Measurements from ENCODE around the gene TET3. TPM values are rescaled to one million over a fixed set of nuclear protein-coding genes. Genes with fewer than 3 reads are reported as not detected.
A peak's percentile ranks its signal among the peaks of the same experiment; 100 is the strongest.

The TET3 gene
- total RNA-seq, 2 experiments from 2014 or later, result 22.2 to 24.1 TPM

DNA sequence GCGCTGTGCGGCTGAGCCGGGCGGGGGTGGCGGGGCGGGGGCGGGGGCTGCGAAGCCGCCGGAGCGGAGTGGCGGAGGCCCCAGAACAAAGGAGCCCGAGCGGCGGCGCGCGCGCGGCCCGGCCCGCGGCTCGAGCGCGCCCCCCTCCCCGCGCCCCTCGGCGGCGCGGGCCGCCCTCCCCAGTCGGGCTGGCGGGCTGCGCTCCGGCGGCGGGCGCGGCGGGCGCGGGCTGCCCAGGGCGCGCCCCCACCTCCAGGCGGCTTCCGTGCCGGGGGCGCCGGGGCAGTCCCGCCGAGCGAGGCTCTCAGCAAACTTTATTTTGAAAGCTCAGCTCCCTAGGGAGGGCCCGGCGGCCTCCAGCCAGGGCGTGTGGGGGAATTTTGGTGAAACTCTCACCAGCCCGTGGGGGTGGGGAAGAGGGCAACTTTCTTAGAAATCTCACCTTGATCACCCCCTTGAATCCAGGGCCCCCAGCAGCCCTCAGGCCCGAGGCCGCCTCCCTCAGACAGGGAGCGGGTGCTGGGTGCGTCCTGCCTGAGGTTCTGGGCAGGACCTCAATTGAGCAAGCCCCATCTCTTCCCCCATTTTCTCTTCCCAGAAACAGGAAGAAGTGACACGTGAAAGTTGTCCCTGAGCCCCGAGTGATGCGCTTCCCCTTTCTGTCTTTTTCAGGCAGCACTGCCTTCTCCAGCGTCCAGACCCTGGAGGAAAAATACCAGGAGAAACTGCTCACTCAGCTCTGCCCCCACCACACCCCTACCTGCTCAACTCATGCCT is 786 bp downstream of the TET3 start:
- Mint-ChIP-seq H3K36me3 (ENCODE audit: low read depth) (peaks cover 25% of the 10 kb centered on the region), H3K4me1 (ENCODE audit: low read depth) (peaks cover 80% of the 10 kb centered on the region), H3K9me3 (peaks cover under 1% of the 10 kb centered on the region), H3K27me3 (no peaks in the 10 kb centered on the region), H3K27ac (peak overlapping the region; percentile 81), H3K4me3 (peak overlapping the region; percentile 84)
- Histone ChIP-seq H3K36me3 (ENCODE audit: insufficient read depth, low read length) (peaks cover 8% of the 10 kb centered on the region), H3K27ac (ENCODE audit: low read depth in 1 of 2, low read length in 2 of 2) (peak overlapping the region; percentile 64 to 71), H3K4me1 (ENCODE audit: insufficient read depth, low read length) (peaks cover 72% of the 10 kb centered on the region), H3K9me3 (ENCODE audit: control insufficient read depth in 1 of 2, insufficient read depth in 1 of 2, low read length in 2 of 2) (no peaks in the 10 kb centered on the region), H3K4me3 (ENCODE audit: low read length) (peak overlapping the region; percentile 80), H3K27me3 (ENCODE audit: control insufficient read depth in 1 of 2, insufficient read depth in 2 of 2, low read length in 2 of 2) (no peaks in the 10 kb centered on the region)
- intact Hi-C loops (cut with DNase I, micrococcal nuclease), result loop anchor here (1.0 to 10.0 kb wide), 8 partner anchors 13 to 161 kb away; partner anchors contain the start of genes DGUOK (in 2 of the 2) and STAMBP (in 2 of the 2)
- peak in 10 of 14 experiments; percentile 21 to 84 (median 38) for DNase-seq
- ChIA-PET POLR2A (interaction anchor here (1.0 to 4.4 kb wide), 11 partner anchors 10 to 193 kb away, joined by 3 to 36 read pairs (median 4); partner anchors contain the start of genes MOB1A and STAMBP), CTCF (no interaction called here)
- peak; percentile 39 for ATAC-seq (ENCODE audit: poor library complexity)
- TF ChIP-seq CTCF (IDR thresholded peaks at IDR 0.05), result no peak

DNA sequence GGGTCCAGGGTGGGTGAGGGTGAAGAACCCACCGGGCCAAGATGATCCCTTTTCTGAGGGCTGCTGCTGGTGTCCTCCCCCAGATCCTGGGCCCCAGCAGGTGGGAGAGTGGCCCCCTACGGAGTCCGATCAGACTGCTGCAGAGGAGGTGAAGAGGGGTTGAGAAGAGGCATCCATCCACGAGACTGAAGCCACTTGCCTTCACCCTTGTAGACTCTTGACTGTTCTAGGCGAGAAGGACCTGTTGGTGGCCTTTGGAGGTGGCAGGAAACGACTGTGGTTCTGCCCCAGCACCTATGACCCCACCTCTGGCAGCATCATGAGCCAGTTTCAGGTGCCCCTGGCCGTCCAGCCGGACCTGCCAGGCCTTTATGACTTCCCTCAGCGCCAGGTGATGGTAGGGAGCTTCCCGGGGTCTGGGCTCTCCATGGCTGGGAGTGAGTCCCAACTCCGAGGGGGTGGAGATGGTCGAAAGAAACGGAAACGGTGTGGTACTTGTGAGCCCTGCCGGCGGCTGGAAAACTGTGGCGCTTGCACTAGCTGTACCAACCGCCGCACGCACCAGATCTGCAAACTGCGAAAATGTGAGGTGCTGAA is 1.5 kb downstream of the TET3 start:
- Histone ChIP-seq H3K9me3 (ENCODE audit: control insufficient read depth in 1 of 2, insufficient read depth in 1 of 2, low read length in 2 of 2) (no peaks in the 10 kb centered on the region), H3K27me3 (ENCODE audit: control insufficient read depth in 1 of 2, insufficient read depth in 2 of 2, low read length in 2 of 2) (no peaks in the 10 kb centered on the region), H3K4me1 (ENCODE audit: insufficient read depth, low read length) (peaks cover 67% of the 10 kb centered on the region), H3K27ac (ENCODE audit: low read depth in 1 of 2, low read length in 2 of 2) (peak overlapping the region; percentile 64 to 71), H3K4me3 (ENCODE audit: low read length) (peak overlapping the region; percentile 80), H3K36me3 (ENCODE audit: insufficient read depth, low read length) (peaks cover 9% of the 10 kb centered on the region)
- Mint-ChIP-seq H3K27ac (peak overlapping the region; percentile 81), H3K9me3 (peaks cover 3% of the 10 kb centered on the region), H3K4me3 (peak overlapping the region; percentile 84), H3K4me1 (ENCODE audit: low read depth) (peaks cover 77% of the 10 kb centered on the region), H3K27me3 (no peaks in the 10 kb centered on the region), H3K36me3 (ENCODE audit: low read depth) (peaks cover 30% of the 10 kb centered on the region)
- intact Hi-C loops (cut with DNase I, micrococcal nuclease), result loop anchor here (1.0 to 10.0 kb wide), 8 partner anchors 12 to 161 kb away; partner anchors contain the start of genes DGUOK (in 2 of the 2) and STAMBP (in 2 of the 2)
- ATAC-seq (ENCODE audit: poor library complexity) (peak; percentile 13), DNase-seq (peak in 7 of 14 experiments; percentile 21 to 60 (median 50))
- POLR2A ChIA-PET, result interaction anchor here (1.0 to 4.4 kb wide), 15 partner anchors 9 to 158 kb away, joined by 3 to 36 read pairs (median 6); partner anchors contain the start of gene STAMBP
- TF ChIP-seq CTCF (IDR thresholded peaks at IDR 0.05), result no peak
- CTCF ChIA-PET, result interaction anchor here (1.2 to 2.6 kb wide), 5 partner anchors 16 to 158 kb away, joined by 3 to 13 read pairs (median 4); partner anchors contain the start of genes DGUOK and STAMBP

Data from CD4-positive, alpha-beta T cell (primary cell).